Activated CD8-positive, alpha-beta T cell treated with anti-CD3 and anti-CD28 coated beads for 36 hours (primary cell): ENCODE measurements around the gene ZNF766. TPM values are rescaled to one million over a fixed set of nuclear protein-coding genes. Genes with fewer than 3 reads are reported as not detected.

Source experiments
- ATAC-seq: fragments of 200-7000 bp; cut with Tn5 transposase; one replicate; pipeline ENCODE4 v1.10.0; 2021; ENCODE audit warnings: mild to moderate bottlenecking, moderate library complexity
- CTCF ChIA-PET: fragments of 350-600 bp; sonication (Branson Sonifier 250); formaldehyde crosslinking; loops from one replicate; lab custom pipeline; 2021; ENCODE audit warnings: antibody characterized with exemption; lab: Charles Lee
- POLR2A ChIA-PET: fragments of 350-600 bp; sonication (Branson Sonifier 250); formaldehyde crosslinking; loops from one replicate; lab custom pipeline; 2021; ENCODE audit warnings: antibody characterized with exemption; lab: Charles Lee
- DNase-seq: peaks from one replicate; pipeline ENCODE4 v3.0.0-alpha.2; 2020
- H3K27ac Mint-ChIP-seq: one replicate; pipeline ENCODE4 v1.8.0; 2021; ENCODE audit warnings: mild to moderate bottlenecking, mixed read lengths
- H3K27me3 Mint-ChIP-seq: one replicate; pipeline ENCODE4 v1.8.0; 2021; ENCODE audit warnings: mixed read lengths
- H3K36me3 Mint-ChIP-seq: one replicate; pipeline ENCODE4 v1.8.0; 2021; ENCODE audit warnings: low read depth, mixed read lengths
- H3K4me1 Mint-ChIP-seq: one replicate; pipeline ENCODE4 v1.8.0; 2021; ENCODE audit warnings: low read depth, mixed read lengths
- H3K4me3 Mint-ChIP-seq: one replicate; pipeline ENCODE4 v1.8.0; 2021; ENCODE audit warnings: mild to moderate bottlenecking, moderate library complexity, mixed read lengths
- H3K9me3 Mint-ChIP-seq: one replicate; pipeline ENCODE4 v1.8.0; 2021; ENCODE audit warnings: mixed read lengths
- intact Hi-C: fragments of 100-400 bp; cut with micrococcal nuclease; formaldehyde crosslinking; loops from one replicate; pipeline ENCODE4 v1.10.0; 2022
- total RNA-seq, 2 experiments: library from RNA; stranded (reverse); gene quantifications; one replicate each; pipeline ENCODE4 v1.2.3, GENCODE V29; 2021
- TF ChIP-seq, protein P1 (sequence below): fragments of 200-600 bp; IDR thresholded peaks from one replicate; pipeline ENCODE4 v1.8.0; 2022; ENCODE audit warnings: antibody characterized with exemption, mild to moderate bottlenecking

The ZNF766 gene
- total RNA-seq, 2 experiments from 2014 or later: 30.7 to 32.9 TPM

DNA sequence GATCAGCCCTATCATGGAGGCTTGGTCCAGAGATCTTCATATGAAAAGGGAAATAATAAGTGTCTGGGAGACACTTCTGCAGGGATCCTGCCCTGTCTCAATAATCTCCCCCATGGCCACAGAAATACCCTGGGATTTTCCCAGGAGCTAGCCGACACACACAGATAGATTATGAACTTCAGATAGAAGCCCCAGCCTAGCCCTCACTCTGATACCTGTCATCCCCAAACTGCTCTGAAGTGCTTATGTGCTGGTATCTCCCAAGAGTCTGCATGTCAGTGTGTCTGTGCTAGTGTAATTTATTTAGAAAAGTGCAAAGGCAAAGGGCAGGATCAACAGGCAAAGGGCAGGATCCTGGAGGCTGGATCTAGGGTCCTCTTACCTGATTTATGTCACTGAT is 38.7 kb upstream of the ZNF766 start:
- Mint-ChIP-seq H3K4me1 (peaks cover 19% of the 10 kb centered on the region), H3K4me3 (no peak overlapping the region), H3K9me3 (no peaks in the 10 kb centered on the region), H3K27me3 (no peaks in the 10 kb centered on the region), H3K27ac (peak overlapping the region; percentile 18), H3K36me3 (peaks cover 22% of the 10 kb centered on the region)
- DNase-seq (no peak), ATAC-seq (no peak)
- TF ChIP-seq, protein P1, sequence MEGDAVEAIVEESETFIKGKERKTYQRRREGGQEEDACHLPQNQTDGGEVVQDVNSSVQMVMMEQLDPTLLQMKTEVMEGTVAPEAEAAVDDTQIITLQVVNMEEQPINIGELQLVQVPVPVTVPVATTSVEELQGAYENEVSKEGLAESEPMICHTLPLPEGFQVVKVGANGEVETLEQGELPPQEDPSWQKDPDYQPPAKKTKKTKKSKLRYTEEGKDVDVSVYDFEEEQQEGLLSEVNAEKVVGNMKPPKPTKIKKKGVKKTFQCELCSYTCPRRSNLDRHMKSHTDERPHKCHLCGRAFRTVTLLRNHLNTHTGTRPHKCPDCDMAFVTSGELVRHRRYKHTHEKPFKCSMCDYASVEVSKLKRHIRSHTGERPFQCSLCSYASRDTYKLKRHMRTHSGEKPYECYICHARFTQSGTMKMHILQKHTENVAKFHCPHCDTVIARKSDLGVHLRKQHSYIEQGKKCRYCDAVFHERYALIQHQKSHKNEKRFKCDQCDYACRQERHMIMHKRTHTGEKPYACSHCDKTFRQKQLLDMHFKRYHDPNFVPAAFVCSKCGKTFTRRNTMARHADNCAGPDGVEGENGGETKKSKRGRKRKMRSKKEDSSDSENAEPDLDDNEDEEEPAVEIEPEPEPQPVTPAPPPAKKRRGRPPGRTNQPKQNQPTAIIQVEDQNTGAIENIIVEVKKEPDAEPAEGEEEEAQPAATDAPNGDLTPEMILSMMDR: no peak
- intact Hi-C loops: no loop called here
- ChIA-PET POLR2A (interaction anchor here (1.0 to 2.6 kb wide), 3 partner anchors 11 to 79 kb away, joined by 3 to 6 read pairs (median 5); no protein-coding TSS in a partner anchor), CTCF (interaction anchor here (1.2 kb wide), 1 partner anchor 23 kb away, joined by 3 read pairs; no protein-coding TSS in a partner anchor)

DNA sequence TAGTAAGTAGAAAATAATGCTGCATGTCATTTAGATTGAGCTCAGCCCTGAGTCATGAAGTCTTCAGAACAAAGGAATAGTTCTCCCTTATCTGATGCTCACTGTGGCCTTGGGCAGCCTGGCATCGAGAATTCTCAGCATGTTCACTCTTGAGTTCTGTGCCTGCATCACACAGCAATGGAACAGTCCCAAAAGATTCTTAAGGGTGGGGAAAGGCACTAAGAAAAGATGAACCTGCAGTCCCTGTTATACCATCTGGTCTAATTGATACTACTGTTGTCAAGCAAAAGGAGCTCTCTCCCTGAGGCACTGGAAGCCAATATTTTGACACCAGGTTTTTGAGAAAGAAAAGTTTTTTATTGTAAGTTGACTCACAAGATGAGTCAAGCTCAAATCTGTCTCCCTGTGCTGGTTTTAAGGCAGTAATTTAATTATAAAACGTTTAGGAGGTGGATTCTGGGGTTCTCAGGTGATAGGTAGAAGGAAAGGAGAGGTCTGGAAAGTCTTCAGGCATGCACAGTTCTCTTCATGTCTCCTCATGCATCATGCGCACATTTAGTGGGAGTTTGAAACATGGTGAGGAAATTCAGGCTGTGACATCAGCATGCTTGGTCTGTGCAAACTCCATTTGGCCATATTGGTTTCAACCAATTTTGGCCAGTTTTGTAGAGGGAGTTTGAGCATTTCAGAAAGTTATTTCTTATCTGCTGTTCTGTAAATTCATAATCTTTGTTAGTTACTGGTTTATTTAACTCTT is 38.1 kb upstream of the ZNF766 start:
- intact Hi-C loops: no loop called here
- DNase-seq (no peak), ATAC-seq (no peak)
- peaks cover 17% of the 10 kb centered on the region for H3K4me1 Mint-ChIP-seq
- H3K27ac Mint-ChIP-seq: peak overlapping the region; percentile 18
- TF ChIP-seq, protein P1: no peak
- H3K9me3 Mint-ChIP-seq: no peaks in the 10 kb centered on the region
- POLR2A ChIA-PET: interaction anchor here (0.6 to 2.6 kb wide), 4 partner anchors 9 to 282 kb away, joined by 3 to 6 read pairs (median 3); no protein-coding TSS in a partner anchor
- H3K27me3 Mint-ChIP-seq: no peaks in the 10 kb centered on the region
- H3K4me3 Mint-ChIP-seq: no peak overlapping the region
- H3K36me3 Mint-ChIP-seq: peaks cover 16% of the 10 kb centered on the region
- CTCF ChIA-PET: interaction anchor here (1.2 kb wide), 1 partner anchor 23 kb away, joined by 3 read pairs; no protein-coding TSS in a partner anchor

DNA sequence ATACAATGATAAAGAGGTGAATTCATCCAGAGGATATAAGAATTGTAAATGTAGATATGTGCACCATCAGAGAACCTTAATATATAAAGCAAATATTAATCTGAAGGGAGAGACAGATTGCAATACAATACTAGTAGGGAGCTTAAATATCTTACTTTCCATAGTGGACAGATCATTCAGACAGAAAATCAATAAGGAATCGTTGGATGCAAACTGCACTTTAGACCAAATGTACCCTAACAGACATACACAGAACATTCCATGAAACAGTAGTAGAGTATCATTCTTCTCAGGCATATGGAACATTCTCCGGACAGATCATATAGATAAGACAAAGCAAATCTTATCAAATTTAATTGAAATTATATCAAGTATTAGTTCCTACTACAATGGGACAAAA is 35.0 kb upstream of the ZNF766 start:
- Mint-ChIP-seq H3K9me3 (no peaks in the 10 kb centered on the region), H3K27me3 (no peaks in the 10 kb centered on the region), H3K27ac (no peak overlapping the region), H3K36me3 (no peaks in the 10 kb centered on the region), H3K4me3 (no peak overlapping the region), H3K4me1 (peaks cover 9% of the 10 kb centered on the region)
- DNase-seq (no peak), ATAC-seq (no peak)
- TF ChIP-seq, protein P1: no peak
- intact Hi-C loops: no loop called here
- POLR2A ChIA-PET: no interaction called here
- CTCF ChIA-PET: no interaction called here

DNA sequence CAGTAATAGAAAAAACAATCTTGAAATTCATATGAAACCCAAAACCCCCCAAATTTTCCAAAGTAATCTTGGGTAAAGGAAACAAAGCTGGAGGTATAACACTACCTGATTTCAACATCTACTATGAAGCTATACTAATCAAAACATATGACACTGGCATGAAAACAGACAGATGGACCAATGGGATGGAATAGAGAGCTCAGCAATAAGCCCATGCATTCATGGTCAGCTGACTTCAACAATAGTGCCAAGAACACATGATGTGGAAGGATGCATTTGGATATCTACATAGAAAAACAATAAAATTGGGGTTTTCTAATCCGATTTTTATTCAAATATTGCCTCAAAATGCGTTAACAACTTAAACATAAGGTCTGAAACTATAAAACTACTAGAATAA is 32.2 kb upstream of the ZNF766 start:
- no peaks in the 10 kb centered on the region for H3K36me3 Mint-ChIP-seq
- intact Hi-C loops: no loop called here
- ChIA-PET POLR2A (no interaction called here), CTCF (interaction anchor here (0.7 to 1.4 kb wide), 32 partner anchors 9 to 459 kb away, joined by 3 to 18 read pairs (median 4); partner anchors contain the start of genes ZNF616 and ZNF836)
- TF ChIP-seq, protein P1: no peak
- no peak overlapping the region for H3K27ac Mint-ChIP-seq
- H3K4me3 Mint-ChIP-seq: no peak overlapping the region
- DNase-seq: no peak
- H3K9me3 Mint-ChIP-seq: no peaks in the 10 kb centered on the region
- H3K27me3 Mint-ChIP-seq: no peaks in the 10 kb centered on the region
- ATAC-seq: no peak
- peaks cover 5% of the 10 kb centered on the region for H3K4me1 Mint-ChIP-seq
